Esophagus muscularis mucosa (tissue), 4 donors: ENCODE results near the gene ING2. TPM values are rescaled to one million over a fixed set of nuclear protein-coding genes. Genes with fewer than 3 reads are reported as not detected.

Experiments used
- DNase-seq: peaks from one replicate; pipeline ENCODE4 v3.0.0-alpha.2; 2017; ENCODE audit errors: extremely low spot score
- H3K27ac ChIP-seq, 4 donors: fragments of 200-600 bp; sonication (generic); replicated peaks in 1 of 4; 1 replicate in 3 of 4; 2 replicates in 1 of 4; pipeline ENCODE4 v1.5.1; 2016 to 2019; ENCODE audit warnings: mild to moderate bottlenecking in 1 of 4
- H3K27me3 ChIP-seq, 4 donors: fragments of 200-600 bp; sonication (generic); one replicate each; pipeline versions ENCODE4 v1.5.1 to v1.6.0; 2016 to 2019
- H3K36me3 ChIP-seq, 4 donors: fragments of 200-600 bp; sonication (generic); one replicate each; pipeline ENCODE4 v1.5.1; 2016 to 2019
- H3K4me1 ChIP-seq, 4 donors: fragments of 200-600 bp; sonication (generic); one replicate each; pipeline ENCODE4 v1.5.1; 2016 to 2019
- H3K4me3 ChIP-seq, 4 donors: fragments of 200-600 bp; sonication (generic); 1 replicate in 2 of 4; 2 replicates in 2 of 4; pipeline ENCODE4 v1.5.1; 2016 to 2019; ENCODE audit warnings: mild to moderate bottlenecking in 4 of 4, moderate library complexity in 1 of 4
- H3K9me3 ChIP-seq, 4 donors: fragments of 200-600 bp; sonication (generic); 1 replicate in 3 of 4; 2 replicates in 1 of 4; pipeline ENCODE4 v1.5.1; 2016 to 2019
- EP300 ChIP-seq: sonication (generic); formaldehyde crosslinking; IDR thresholded peaks from one replicate; pipeline ENCODE4 v1.6.1; 2017; ENCODE audit warnings: antibody characterized with exemption
- POLR2A ChIP-seq: fragments of 450-650 bp; IDR thresholded peaks from one replicate; pipeline ENCODE4 v1.6.1; 2017; ENCODE audit warnings: antibody characterized with exemption, moderate library complexity, mild to moderate bottlenecking, low read depth
- POLR2AphosphoS5 ChIP-seq, 2 donors: sonication (generic); formaldehyde crosslinking; IDR thresholded peaks; one replicate each; pipeline ENCODE4 v1.6.1; 2017; ENCODE audit warnings: antibody characterized with exemption in 2 of 2
- WGBS: methylation state at CpG from one replicate; pipeline ENCODE4 v1.1.5; 2018; 5-methylcytosine and 5-hydroxymethylcytosine counted together
- intact Hi-C: fragments of 100-400 bp; cut with DNase I; formaldehyde crosslinking; loops from one replicate; pipeline ENCODE4 v1.15.1; 2023
- total RNA-seq, 4 donors: library from RNA; depleted of rRNA; stranded (reverse); fragments of >200 nt; gene quantifications; one replicate each; pipeline versions ENCODE4 v1.1.0 to v1.2.1, GENCODE V29; 2016
- TF ChIP-seq, protein P1 (sequence below), 3 experiments: fragments of 200-600 bp in 2 of 3; fragments of 450-650 bp in 1 of 3; sonication (generic) in 2 of 3; IDR thresholded peaks; one replicate each; pipeline ENCODE4 v1.5.1; 2017 to 2019; ENCODE audit warnings: antibody characterized with exemption in 3 of 3, mild to moderate bottlenecking in 2 of 3, moderate library complexity in 1 of 3

ING2 gene
- total RNA-seq, 4 donors from 2014 or later = 26.2 to 42.8 (median 38.6) TPM

DNA sequence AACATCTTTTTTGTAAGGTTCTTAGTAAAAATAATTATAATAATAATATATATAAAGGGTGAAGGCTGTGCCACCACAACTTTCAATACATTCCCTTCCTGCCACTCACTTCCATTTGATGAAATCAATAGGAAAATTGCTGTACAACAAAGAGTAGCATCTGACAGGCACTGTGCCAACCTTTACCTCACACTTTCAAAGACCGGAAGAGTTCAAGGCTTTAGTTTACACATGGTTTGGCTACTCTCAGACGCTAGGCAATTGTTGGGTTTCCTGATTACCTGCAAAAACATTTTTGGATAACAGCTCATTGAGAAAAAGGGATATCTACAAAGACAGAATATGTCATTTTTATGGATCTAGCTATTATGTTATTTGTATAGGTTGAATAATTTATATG lies 5.5 kb upstream of the ING2 start:
- no peak for TF ChIP-seq POLR2A
- no peak for TF ChIP-seq EP300
- TF ChIP-seq POLR2AphosphoS5 (IDR thresholded peaks at IDR 0.05) = no peak
- TF ChIP-seq, protein P1, sequence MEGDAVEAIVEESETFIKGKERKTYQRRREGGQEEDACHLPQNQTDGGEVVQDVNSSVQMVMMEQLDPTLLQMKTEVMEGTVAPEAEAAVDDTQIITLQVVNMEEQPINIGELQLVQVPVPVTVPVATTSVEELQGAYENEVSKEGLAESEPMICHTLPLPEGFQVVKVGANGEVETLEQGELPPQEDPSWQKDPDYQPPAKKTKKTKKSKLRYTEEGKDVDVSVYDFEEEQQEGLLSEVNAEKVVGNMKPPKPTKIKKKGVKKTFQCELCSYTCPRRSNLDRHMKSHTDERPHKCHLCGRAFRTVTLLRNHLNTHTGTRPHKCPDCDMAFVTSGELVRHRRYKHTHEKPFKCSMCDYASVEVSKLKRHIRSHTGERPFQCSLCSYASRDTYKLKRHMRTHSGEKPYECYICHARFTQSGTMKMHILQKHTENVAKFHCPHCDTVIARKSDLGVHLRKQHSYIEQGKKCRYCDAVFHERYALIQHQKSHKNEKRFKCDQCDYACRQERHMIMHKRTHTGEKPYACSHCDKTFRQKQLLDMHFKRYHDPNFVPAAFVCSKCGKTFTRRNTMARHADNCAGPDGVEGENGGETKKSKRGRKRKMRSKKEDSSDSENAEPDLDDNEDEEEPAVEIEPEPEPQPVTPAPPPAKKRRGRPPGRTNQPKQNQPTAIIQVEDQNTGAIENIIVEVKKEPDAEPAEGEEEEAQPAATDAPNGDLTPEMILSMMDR (IDR thresholded peaks at IDR 0.05) = no peak
- H3K27me3 ChIP-seq = no peaks in the 10 kb centered on the region
- no peaks in the 10 kb centered on the region for H3K9me3 ChIP-seq
- peaks cover 8 to 17% (median 16%) of the 10 kb centered on the region in 4 donors for H3K4me1 ChIP-seq
- no peak for DNase-seq
- no peak overlapping the region for H3K4me3 ChIP-seq
- 63% methylated on average over 2 of the region's 2 CpGs for WGBS
- no peak overlapping the region for H3K27ac ChIP-seq
- intact Hi-C loops = no loop called here
- H3K36me3 ChIP-seq = peaks cover 0 to 7% (median under 1%) of the 10 kb centered on the region in 4 donors

DNA sequence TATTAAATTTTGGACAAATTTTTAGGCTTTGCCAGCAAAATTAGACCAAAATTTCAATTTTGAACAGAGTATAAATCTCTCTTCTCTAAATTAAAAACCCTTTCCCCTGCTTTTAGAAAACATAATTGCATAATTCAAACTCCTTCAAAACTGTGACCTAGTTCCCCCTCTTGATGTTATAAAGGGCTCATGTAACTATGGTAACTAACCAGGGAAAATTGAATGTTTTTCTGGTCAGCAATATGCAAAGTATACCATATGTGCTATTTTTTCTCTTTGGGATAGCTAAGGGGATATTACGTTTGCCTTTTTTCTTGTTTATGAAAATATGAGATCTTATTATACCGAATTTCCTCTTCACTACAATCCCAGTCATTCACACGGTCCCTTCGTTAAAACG lies 5.1 kb upstream of the ING2 start:
- TF ChIP-seq, protein P1 (IDR thresholded peaks at IDR 0.05) = no peak
- TF ChIP-seq EP300 = no peak
- 78% methylated on average over 5 of the region's 5 CpGs for WGBS
- intact Hi-C loops = loop anchor here (5.0 kb wide), 2 partner anchors 102 to 158 kb away; partner anchors contain the start of genes RWDD4 and TRAPPC11

DNA sequence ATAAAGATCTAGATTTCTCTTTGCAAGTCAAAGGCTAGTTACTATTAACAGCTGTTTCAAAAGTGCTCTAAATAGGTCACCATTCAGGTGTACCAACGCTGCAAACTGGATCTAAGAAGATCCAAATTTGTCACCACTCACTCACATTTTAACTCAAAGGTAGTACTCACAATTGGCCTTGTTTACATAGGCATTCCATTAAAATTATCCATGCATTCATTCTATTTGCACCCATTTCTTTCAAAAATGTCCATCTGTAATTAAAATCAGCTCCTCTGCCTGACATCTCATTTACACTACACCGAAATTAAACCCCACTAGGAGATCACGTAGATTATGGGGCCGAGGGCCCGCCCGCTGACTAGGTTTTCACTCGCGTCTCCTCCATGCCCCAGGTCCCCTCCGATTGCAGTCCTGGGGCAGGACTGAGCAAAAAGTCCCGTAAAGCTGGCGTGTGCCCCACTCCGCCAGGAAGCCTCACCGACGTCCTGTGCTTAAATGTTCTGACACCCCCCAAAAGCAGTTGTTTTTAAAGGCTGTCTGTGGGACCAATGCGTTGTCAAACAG lies 1.3 kb upstream of the ING2 start:
- intact Hi-C loops = loop anchor here (2.0 to 5.0 kb wide), 3 partner anchors 59 to 154 kb away; partner anchors contain the start of genes CDKN2AIP, RWDD4 and TRAPPC11
- Histone ChIP-seq H3K27me3 (no peaks in the 10 kb centered on the region), H3K36me3 (no peaks in the 10 kb centered on the region), H3K27ac (peak overlapping the region; percentile 96 to 99 (median 98)), H3K4me1 (peaks cover 8 to 39% (median 38%) of the 10 kb centered on the region in 4 donors), H3K4me3 (peak overlapping the region; percentile 75 to 100 (median 98)), H3K9me3 (no peaks in the 10 kb centered on the region)
- no peak for DNase-seq
- no peak for TF ChIP-seq EP300
- TF ChIP-seq POLR2AphosphoS5 (IDR thresholded peaks at IDR 0.05) = no peak
- TF ChIP-seq, protein P1 (IDR thresholded peaks at IDR 0.05) = no peak
- no peak for TF ChIP-seq POLR2A
- WGBS = 1% methylated on average over 11 of the region's 15 CpGs

More for the DNA sequence above, 5.1 kb upstream of the ING2 start:
- Histone ChIP-seq H3K36me3 (peaks cover 0 to 5% (median 0%) of the 10 kb centered on the region in 4 donors), H3K9me3 (no peaks in the 10 kb centered on the region), H3K4me1 (peaks cover 8 to 17% (median 16%) of the 10 kb centered on the region in 4 donors), H3K4me3 (no peak overlapping the region), H3K27ac (no peak overlapping the region), H3K27me3 (no peaks in the 10 kb centered on the region)
- DNase-seq = no peak

DNA sequence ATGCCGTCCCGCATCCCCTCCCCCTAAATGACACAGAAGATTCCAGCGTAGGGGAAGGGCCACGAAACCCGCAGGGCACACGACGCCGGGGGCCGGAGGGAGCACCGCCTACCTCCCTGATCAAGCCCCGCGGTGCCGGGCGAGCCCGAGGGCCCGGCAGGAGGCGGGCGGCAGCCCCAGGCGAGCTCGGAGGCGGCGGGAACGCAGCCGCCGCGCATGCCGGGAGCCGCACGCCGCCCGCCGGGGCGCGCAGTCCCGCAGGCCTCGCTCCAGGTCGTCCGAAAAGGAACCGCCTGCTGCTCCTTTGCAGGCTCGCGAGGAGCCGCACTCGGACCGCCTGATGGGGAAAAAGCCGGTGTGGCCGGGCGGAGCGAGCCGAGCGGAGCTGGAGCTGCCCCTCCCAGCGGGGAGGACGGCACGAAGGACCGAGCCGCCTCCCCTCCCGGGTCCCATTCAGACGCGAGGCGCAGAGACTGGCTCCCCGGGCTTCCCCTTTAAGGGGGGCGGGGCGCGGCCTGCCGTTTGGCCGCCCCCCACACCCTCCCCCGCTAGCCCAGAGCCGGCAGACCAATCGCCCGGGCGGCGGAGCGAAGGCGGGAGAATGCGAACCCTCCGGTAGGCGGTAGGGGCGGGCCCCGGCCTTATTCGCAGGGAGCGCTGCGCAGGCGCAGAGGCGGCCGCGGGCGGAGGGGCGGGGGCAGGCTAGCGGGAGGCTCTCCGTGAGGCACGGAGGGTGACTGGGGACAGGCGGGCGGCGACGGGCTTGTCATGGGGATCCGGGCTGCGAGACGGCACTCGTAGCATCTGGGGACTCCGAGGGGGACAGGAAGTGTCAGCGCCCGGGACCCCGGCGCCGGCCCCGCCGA lies 561 bp upstream of the ING2 start:
- DNase-seq = peak; percentile 99
- H3K4me1 ChIP-seq = peaks cover 8 to 46% (median 45%) of the 10 kb centered on the region in 4 donors
- no CpG with 5 or more reads among the region's 106 CpGs for WGBS
- no peaks in the 10 kb centered on the region for H3K9me3 ChIP-seq
- no peaks in the 10 kb centered on the region for H3K36me3 ChIP-seq
- peak overlapping the region; percentile 75 to 100 (median 98) for H3K4me3 ChIP-seq
- intact Hi-C loops = loop anchor here (2.0 to 5.0 kb wide), 3 partner anchors 59 to 153 kb away; partner anchors contain the start of genes CDKN2AIP, RWDD4 and TRAPPC11
- no peaks in the 10 kb centered on the region for H3K27me3 ChIP-seq
- no peak for TF ChIP-seq EP300
- TF ChIP-seq, protein P1 (IDR thresholded peaks at IDR 0.05) = peak; percentile 39 to 49 (median 45)
- peak; percentile 91 to 95 for TF ChIP-seq POLR2AphosphoS5 (IDR thresholded peaks at IDR 0.05)
- TF ChIP-seq POLR2A = peak; percentile 54
- peak overlapping the region; percentile 96 to 99 (median 98) for H3K27ac ChIP-seq
